Measurements from ENCODE around the gene C12orf75.
"Not testable (repeated sequence)": the region's sequence is repeated elsewhere in the genome, so short reads cannot be mapped to it uniquely, and the experiment has no call there.

The C12orf75 gene

GRCh38 chr12:105330283-105330930 lies at the start of gene C12orf75:
Gene C12orf75 (plus strand): TSS chr12:105330691. CDS start chr12:105330892, 201 bp downstream.
- peak; percentile 25 for DNase-seq

- DNase-seq = no peak
Observed at GRCh38 chr12:105280966-105281693, 49.4 kb upstream of the C12orf75 start.

GRCh38 chr12:105281694-105282049 lies 48.8 kb upstream of the C12orf75 start:
- no peak for DNase-seq

GRCh38 chr12:105285378-105285777 lies 45.1 kb upstream of the C12orf75 start:
- DNase-seq = no peak

GRCh38 chr12:105287408-105287807 lies 43.1 kb upstream of the C12orf75 start:
- no peak for DNase-seq

GRCh38 chr12:105288311-105288996 lies 42.0 kb upstream of the C12orf75 start:
- no peak for DNase-seq

- no peak for DNase-seq
Observed at GRCh38 chr12:105289114-105289904, 41.2 kb upstream of the C12orf75 start.

- no peak for DNase-seq
Observed at GRCh38 chr12:105291531-105291930, 39.0 kb upstream of the C12orf75 start.

- no peak for DNase-seq
Observed at GRCh38 chr12:105292705-105293104, 37.8 kb upstream of the C12orf75 start.

GRCh38 chr12:105293187-105293586 lies 37.3 kb upstream of the C12orf75 start:
- DNase-seq = no peak

- DNase-seq = no peak
Observed at GRCh38 chr12:105294161-105294560, 36.3 kb upstream of the C12orf75 start.

- no peak for DNase-seq
Observed at GRCh38 chr12:105294886-105295479, 35.5 kb upstream of the C12orf75 start.

- DNase-seq = no peak
Observed at GRCh38 chr12:105296116-105297089, 34.1 kb upstream of the C12orf75 start.

GRCh38 chr12:105300883-105301282 lies 29.6 kb upstream of the C12orf75 start:
- peak; percentile 5 for DNase-seq

- no peak for DNase-seq
Observed at GRCh38 chr12:105301696-105302095, 28.8 kb upstream of the C12orf75 start.

GRCh38 chr12:105302986-105303385 lies 27.5 kb upstream of the C12orf75 start:
- DNase-seq = not testable (repeated sequence)

GRCh38 chr12:105304626-105305025 lies 25.9 kb upstream of the C12orf75 start:
- DNase-seq = not testable (repeated sequence)

- DNase-seq = not testable (repeated sequence)
Observed at GRCh38 chr12:105307601-105308314, 22.7 kb upstream of the C12orf75 start.

- DNase-seq = not testable (repeated sequence)
Observed at GRCh38 chr12:105308839-105309238, 21.7 kb upstream of the C12orf75 start.

GRCh38 chr12:105309384-105309783 lies 21.1 kb upstream of the C12orf75 start:
- DNase-seq = not testable (repeated sequence)
